T-helper 1 cell treated with Interleukin-12 subunit alpha and Interleukin-12 subunit beta and Interleukin-4 antibody, amounts not matched to agents 30 μg/mL and 1 μg/mL, for 36 hours (primary cell): ENCODE data around the gene GALNT18.

Source experiments
- H3K27ac Mint-ChIP-seq: one replicate; pipeline ENCODE4 v1.8.0; 2021; ENCODE audit warnings: mild to moderate bottlenecking, mixed read lengths
- H3K27me3 Mint-ChIP-seq: one replicate; pipeline ENCODE4 v1.8.0; 2021; ENCODE audit warnings: low read depth, mixed read lengths
- H3K36me3 Mint-ChIP-seq: one replicate; pipeline ENCODE4 v1.8.0; 2021; ENCODE audit warnings: low read depth, mixed read lengths
- H3K4me1 Mint-ChIP-seq: one replicate; pipeline ENCODE4 v1.8.0; 2021; ENCODE audit warnings: low read depth, mixed read lengths
- H3K4me3 Mint-ChIP-seq: one replicate; pipeline ENCODE4 v1.8.0; 2021; ENCODE audit warnings: mild to moderate bottlenecking, moderate library complexity, mixed read lengths
- H3K9me3 Mint-ChIP-seq: one replicate; pipeline ENCODE4 v1.8.0; 2021; ENCODE audit warnings: mixed read lengths

GALNT18 gene

DNA sequence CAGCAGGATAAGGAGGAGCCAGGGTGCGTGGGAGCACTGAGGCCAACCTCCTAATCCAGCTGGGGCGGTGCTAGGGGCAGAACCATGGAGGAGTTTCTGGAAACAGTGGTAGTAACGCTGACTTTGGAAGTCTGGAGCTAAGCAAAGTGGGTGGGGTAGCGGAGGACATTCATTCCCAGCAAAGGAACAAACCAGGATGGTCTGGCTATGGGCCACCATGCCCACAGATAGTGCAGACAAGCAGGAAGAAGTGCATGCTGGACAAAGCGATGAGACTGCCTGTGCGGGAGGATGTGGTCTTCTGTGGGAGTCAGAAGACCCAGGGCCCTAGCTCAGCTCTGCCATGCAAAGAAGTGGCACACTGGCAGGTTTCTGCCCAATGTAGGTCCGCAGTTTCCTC, 197.1 kb downstream of the GALNT18 start:
- Mint-ChIP-seq H3K27ac (no peak overlapping the region), H3K4me1 (no peaks in the 10 kb centered on the region), H3K9me3 (no peaks in the 10 kb centered on the region), H3K4me3 (no peak overlapping the region), H3K36me3 (no peaks in the 10 kb centered on the region), H3K27me3 (no peaks in the 10 kb centered on the region)

DNA sequence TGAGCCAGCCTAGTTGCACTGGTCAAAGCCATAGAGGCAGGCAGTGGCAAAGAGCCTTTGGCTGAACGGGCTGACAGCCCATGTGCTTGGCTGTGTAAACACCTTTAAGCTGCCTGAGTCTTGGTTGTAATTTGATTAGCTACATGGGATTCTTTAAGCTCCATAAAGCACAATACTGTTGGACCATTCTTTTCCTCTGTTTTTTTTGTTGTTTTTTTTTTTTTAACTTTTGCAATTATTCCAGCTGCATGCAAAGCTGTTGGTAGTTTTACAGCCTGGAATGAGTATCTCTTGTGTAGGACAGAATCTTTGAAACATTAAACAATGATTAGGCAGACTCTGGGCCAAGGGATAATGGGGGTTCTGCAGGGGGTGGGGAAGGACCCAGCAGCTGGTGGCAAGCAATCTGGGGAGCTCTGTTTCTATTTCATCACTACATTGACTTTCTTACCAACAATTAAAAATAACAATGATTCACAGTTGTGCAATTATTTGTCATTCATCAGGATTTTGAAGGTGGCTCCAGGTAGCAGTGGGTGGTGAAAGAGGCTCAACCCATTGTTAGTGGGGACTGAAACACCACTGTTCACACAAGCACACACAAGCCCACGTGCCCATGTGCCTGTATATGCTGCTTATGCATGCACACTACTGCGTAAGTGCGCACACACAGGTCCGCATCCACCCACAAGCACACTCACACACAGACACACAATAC, 199.2 kb downstream of the GALNT18 start:
- no peak overlapping the region for H3K27ac Mint-ChIP-seq
- no peak overlapping the region for H3K4me3 Mint-ChIP-seq
- no peaks in the 10 kb centered on the region for H3K27me3 Mint-ChIP-seq
- H3K4me1 Mint-ChIP-seq, result no peaks in the 10 kb centered on the region
- no peaks in the 10 kb centered on the region for H3K9me3 Mint-ChIP-seq
- H3K36me3 Mint-ChIP-seq, result no peaks in the 10 kb centered on the region

DNA sequence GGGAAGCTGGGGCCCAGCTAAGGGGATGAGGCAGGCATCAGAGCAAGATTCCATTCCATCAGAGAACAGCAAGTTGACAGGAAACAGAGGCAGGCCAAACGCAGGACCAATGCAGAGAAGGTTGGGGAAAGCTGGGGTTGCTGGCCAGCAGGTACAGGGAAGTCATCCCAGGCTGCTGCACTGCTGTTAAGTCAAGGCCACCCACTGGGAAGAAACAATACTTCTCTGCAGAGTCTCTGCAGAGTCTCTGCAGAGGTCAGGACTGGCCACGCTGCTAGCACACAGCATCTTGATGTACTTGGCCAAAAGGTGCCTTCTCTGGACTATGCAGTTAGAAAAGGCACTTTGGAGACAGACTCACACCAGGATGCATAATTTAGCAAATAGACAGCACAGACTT, 200.3 kb downstream of the GALNT18 start:
- Mint-ChIP-seq H3K27ac (no peak overlapping the region), H3K4me1 (peaks cover 5% of the 10 kb centered on the region), H3K36me3 (no peaks in the 10 kb centered on the region), H3K9me3 (no peaks in the 10 kb centered on the region), H3K4me3 (no peak overlapping the region), H3K27me3 (peaks cover 5% of the 10 kb centered on the region)

DNA sequence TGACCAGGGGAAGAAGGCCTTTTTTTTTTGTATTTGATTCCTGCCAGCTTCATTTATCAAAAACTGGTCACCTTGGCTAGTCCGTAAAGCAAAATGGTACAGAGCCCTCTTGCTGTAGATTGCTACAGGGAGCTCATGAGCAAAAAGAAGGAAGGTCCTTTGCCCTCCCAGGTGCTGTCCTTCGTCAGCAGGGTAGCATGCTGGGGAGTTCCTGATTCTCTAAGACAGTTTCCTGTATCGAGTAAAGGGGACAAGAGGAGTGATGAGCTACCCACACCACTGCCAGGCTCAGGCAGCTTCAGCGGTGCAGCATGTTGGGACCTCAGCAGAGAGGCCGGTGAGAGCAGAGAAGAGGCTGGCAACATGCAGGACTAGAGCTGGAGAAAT, 200.9 kb downstream of the GALNT18 start:
- peaks cover 7% of the 10 kb centered on the region for H3K4me1 Mint-ChIP-seq
- no peak overlapping the region for H3K27ac Mint-ChIP-seq
- H3K36me3 Mint-ChIP-seq, result no peaks in the 10 kb centered on the region
- H3K9me3 Mint-ChIP-seq, result no peaks in the 10 kb centered on the region
- H3K27me3 Mint-ChIP-seq, result peaks cover 9% of the 10 kb centered on the region
- no peak overlapping the region for H3K4me3 Mint-ChIP-seq

DNA sequence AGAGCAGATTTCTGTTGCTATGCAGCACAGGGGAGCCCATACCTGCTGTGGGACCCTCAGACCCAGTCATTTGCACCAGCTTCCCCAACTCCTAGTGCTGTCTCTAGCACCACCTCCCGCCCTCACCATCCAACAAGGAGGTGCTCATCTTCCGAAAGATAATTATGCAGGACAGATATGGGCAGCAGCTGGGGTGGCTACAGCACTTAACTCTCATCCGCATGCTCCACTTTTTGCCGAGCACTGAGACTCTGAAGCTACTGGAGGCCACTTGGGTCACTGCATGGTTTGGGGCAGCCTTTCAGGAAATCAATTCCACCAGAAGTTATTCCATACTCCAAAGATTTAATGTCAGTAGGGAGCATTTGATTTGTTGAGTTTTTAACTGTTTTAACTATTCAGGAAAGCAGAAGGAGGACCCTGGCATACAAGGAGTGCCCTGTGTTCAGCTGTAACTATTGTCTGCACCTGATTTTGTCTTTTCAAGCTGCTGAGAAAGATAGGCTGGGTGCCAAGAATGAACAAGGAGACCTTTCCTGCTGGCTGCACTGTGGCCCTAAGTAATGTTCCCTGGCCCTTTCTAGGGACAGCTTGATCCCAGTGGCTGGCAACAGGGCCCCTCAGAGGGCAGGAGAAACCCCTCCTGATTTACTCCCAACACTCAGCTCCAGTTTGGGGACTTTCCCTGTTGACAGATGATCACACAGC, 201.5 kb downstream of the GALNT18 start:
- no peaks in the 10 kb centered on the region for H3K36me3 Mint-ChIP-seq
- H3K4me1 Mint-ChIP-seq, result peaks cover 7% of the 10 kb centered on the region
- peaks cover 9% of the 10 kb centered on the region for H3K27me3 Mint-ChIP-seq
- H3K4me3 Mint-ChIP-seq, result no peak overlapping the region
- H3K9me3 Mint-ChIP-seq, result no peaks in the 10 kb centered on the region
- no peak overlapping the region for H3K27ac Mint-ChIP-seq

DNA sequence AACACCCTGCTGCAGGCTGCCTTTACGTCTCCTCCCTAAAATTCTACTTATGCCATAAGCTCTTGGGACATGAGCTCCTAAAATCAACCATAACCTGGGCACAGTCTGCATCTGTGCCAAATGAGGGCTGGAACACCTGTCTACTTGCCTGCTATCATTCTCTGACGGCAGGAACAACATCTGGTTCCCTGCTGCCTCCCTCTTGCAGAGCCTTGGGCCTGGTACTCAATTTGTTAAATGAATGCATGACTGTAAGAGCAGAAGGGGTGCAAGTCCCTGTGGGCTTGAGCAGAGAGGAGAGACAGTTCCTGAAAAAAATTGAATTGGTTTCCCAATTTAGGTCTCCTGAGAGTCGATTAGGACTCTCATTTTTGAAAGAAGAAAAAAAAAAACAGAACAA, 202.1 kb downstream of the GALNT18 start:
- H3K4me3 Mint-ChIP-seq, result no peak overlapping the region

GRCh38 chr11:11416917-11417316, 204.9 kb downstream of the GALNT18 start:
- Mint-ChIP-seq H3K36me3 (no peaks in the 10 kb centered on the region), H3K27ac (no peak overlapping the region), H3K4me1 (peaks cover 7% of the 10 kb centered on the region), H3K27me3 (peaks cover 9% of the 10 kb centered on the region), H3K9me3 (no peaks in the 10 kb centered on the region), H3K4me3 (no peak overlapping the region)

More for the DNA sequence above, 202.1 kb downstream of the GALNT18 start:
- Mint-ChIP-seq H3K9me3 (no peaks in the 10 kb centered on the region), H3K4me1 (peaks cover 7% of the 10 kb centered on the region), H3K27ac (no peak overlapping the region), H3K36me3 (no peaks in the 10 kb centered on the region), H3K27me3 (peaks cover 9% of the 10 kb centered on the region)

GRCh38 chr11:11416502-11416901, 205.3 kb downstream of the GALNT18 start:
- Mint-ChIP-seq H3K4me3 (no peak overlapping the region), H3K4me1 (peaks cover 7% of the 10 kb centered on the region), H3K9me3 (no peaks in the 10 kb centered on the region), H3K27me3 (peaks cover 9% of the 10 kb centered on the region), H3K36me3 (no peaks in the 10 kb centered on the region), H3K27ac (no peak overlapping the region)

DNA sequence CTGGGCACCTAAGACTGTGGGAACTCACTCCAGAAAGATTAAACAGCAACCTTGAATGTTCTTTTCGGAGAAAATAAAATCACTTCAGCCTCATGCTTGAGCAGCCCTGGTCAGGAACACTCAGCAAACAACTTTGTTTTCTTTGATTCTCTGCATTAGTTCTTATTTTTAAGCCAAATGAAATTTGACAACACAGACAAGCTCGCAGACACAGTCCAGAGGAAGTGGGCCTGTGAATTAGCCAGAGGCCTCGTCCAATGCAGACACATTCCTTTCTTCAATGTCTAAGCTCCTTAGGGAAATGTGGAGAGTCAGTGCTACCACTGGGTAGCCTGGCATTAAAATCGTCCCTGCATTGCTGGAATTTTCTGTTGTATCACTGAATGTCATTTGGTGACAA, 205.9 kb downstream of the GALNT18 start:
- Mint-ChIP-seq H3K4me3 (no peak overlapping the region), H3K27me3 (peaks cover 9% of the 10 kb centered on the region), H3K9me3 (no peaks in the 10 kb centered on the region), H3K27ac (no peak overlapping the region), H3K4me1 (peaks cover 7% of the 10 kb centered on the region), H3K36me3 (no peaks in the 10 kb centered on the region)

DNA sequence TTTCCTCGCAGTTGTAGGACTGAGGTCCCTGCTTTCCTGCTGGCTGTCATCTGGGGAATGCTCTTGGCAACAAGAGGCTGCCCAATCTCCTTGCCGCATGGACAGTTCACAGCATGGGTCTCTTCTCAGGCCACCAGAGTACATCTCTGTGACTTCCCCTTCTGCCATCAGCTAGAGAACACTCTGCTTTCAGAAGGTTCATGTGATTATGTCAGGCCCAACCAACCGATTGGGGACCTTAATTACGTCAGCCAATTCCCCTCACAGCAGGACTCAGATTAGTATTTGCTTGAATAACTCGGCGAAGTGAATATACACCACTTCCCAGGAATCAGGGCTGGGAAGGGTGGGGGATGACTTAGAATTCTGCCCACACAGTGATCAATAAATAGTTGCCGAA, 206.8 kb downstream of the GALNT18 start:
- Mint-ChIP-seq H3K27me3 (peaks cover 9% of the 10 kb centered on the region), H3K4me3 (no peak overlapping the region), H3K4me1 (peaks cover 7% of the 10 kb centered on the region)

GRCh38 chr11:11413776-11414175, 208.0 kb downstream of the GALNT18 start:
- H3K27ac Mint-ChIP-seq, result no peak overlapping the region
- H3K27me3 Mint-ChIP-seq, result peaks cover 9% of the 10 kb centered on the region
- H3K36me3 Mint-ChIP-seq, result no peaks in the 10 kb centered on the region

More for the DNA sequence above, 206.8 kb downstream of the GALNT18 start:
- no peaks in the 10 kb centered on the region for H3K9me3 Mint-ChIP-seq
- no peaks in the 10 kb centered on the region for H3K36me3 Mint-ChIP-seq
- H3K27ac Mint-ChIP-seq, result no peak overlapping the region

DNA sequence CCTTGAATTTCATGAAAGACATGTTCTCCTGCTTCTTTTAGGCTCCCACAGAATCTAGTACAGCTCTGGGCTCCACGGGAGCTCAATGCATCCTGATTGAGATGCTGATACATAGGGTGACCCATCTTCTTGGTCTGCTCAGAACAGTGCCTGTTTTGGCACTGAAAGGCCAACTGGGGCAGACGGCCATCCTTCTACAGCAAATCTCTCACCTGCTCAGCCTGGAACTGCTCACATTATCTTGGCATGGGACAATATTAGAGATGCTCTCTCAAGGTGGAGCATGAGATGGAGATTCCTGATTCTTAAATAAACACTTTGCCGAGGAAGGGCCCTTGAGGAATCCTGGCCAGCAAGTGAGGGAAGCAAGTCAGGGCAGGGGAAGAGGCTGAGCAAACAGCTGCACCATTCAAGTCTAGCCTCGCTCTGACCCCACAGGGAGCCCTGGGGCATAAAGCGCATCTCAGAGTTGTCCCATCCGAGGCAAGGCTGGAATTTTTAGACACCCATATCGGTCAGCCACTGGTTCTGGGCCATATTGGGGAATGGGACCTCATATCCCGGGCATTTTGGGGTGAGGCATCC, 210.3 kb downstream of the GALNT18 start:
- Mint-ChIP-seq H3K9me3 (no peaks in the 10 kb centered on the region), H3K27me3 (peaks cover 4% of the 10 kb centered on the region), H3K4me3 (no peak overlapping the region), H3K36me3 (no peaks in the 10 kb centered on the region), H3K4me1 (peaks cover 1% of the 10 kb centered on the region), H3K27ac (no peak overlapping the region)

More at GRCh38 chr11:11413776-11414175, 208.0 kb downstream of the GALNT18 start:
- Mint-ChIP-seq H3K9me3 (no peaks in the 10 kb centered on the region), H3K4me3 (no peak overlapping the region), H3K4me1 (peaks cover 7% of the 10 kb centered on the region)

GRCh38 chr11:11409901-11410300, 211.9 kb downstream of the GALNT18 start:
- no peaks in the 10 kb centered on the region for H3K27me3 Mint-ChIP-seq
- no peaks in the 10 kb centered on the region for H3K4me1 Mint-ChIP-seq
- H3K4me3 Mint-ChIP-seq, result no peak overlapping the region
- H3K27ac Mint-ChIP-seq, result no peak overlapping the region
- no peaks in the 10 kb centered on the region for H3K36me3 Mint-ChIP-seq
- no peaks in the 10 kb centered on the region for H3K9me3 Mint-ChIP-seq

DNA sequence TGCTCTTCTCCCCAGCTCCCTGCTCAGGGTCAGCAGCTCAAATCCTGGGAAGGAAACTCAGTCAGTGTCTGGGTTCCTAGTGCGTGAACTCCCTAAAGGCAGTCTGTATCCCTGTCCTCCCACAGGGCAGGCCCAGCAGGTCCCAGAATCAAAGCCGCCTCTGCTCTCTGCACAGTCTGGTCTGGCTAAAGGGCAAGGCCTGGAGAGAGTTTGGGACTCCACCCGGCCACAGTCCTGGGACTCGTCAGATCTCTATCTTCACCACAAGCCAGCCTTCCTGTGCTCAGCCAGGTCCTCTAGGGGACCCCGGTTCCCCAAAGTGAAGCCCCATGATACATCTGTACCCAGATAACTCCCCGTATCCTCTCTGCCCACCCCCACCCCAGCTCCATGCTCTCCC, 212.6 kb downstream of the GALNT18 start:
- H3K27ac Mint-ChIP-seq, result no peak overlapping the region
- H3K9me3 Mint-ChIP-seq, result no peaks in the 10 kb centered on the region
- no peaks in the 10 kb centered on the region for H3K36me3 Mint-ChIP-seq
- no peaks in the 10 kb centered on the region for H3K27me3 Mint-ChIP-seq
- H3K4me3 Mint-ChIP-seq, result no peak overlapping the region
- H3K4me1 Mint-ChIP-seq, result no peaks in the 10 kb centered on the region
